Skeletal muscle tissue (tissue), 4 donors: Measurements from ENCODE around the gene RSAD1. TPM values are rescaled to one million over a fixed set of nuclear protein-coding genes. Genes with fewer than 3 reads are reported as not detected.
A peak's percentile ranks its signal among the peaks of the same experiment; 100 is the strongest.
"Not testable (repeated sequence)": the region's sequence is repeated elsewhere in the genome, so short reads cannot be mapped to it uniquely, and the experiment has no call there.

Experiments
- H3K27ac ChIP-seq: one replicate; pipeline ENCODE4 v1.7.0; 2013; ENCODE audit warnings: mild to moderate bottlenecking, low read depth, low read length, inconsistent platforms
- H3K27me3 ChIP-seq, 3 donors: one replicate each; pipeline ENCODE4 v1.7.0; 2013; ENCODE audit warnings: low read length in 3 of 3; ENCODE audit not compliant: control insufficient read depth in 3 of 3, insufficient read depth in 3 of 3
- H3K36me3 ChIP-seq, 3 donors: one replicate each; pipeline ENCODE4 v1.7.0; 2013; ENCODE audit warnings: low read length in 3 of 3; ENCODE audit not compliant: control insufficient read depth in 3 of 3, insufficient read depth in 3 of 3
- H3K4me1 ChIP-seq, 3 donors: one replicate each; pipeline ENCODE4 v1.7.0; 2013; ENCODE audit warnings: low read length in 3 of 3, mild to moderate bottlenecking in 3 of 3; ENCODE audit not compliant: control insufficient read depth in 3 of 3, insufficient read depth in 3 of 3
- H3K4me3 ChIP-seq, 3 donors: one replicate each; pipeline ENCODE4 v1.7.0; 2013; ENCODE audit warnings: low read length in 3 of 3
- H3K9ac ChIP-seq, 3 donors: one replicate each; pipeline ENCODE4 v1.7.0; 2013; ENCODE audit warnings: low read length in 3 of 3, mild to moderate bottlenecking in 3 of 3, moderate library complexity in 2 of 3, low read depth in 1 of 3
- H3K9me3 ChIP-seq, 3 donors: one replicate each; pipeline ENCODE4 v1.7.0; 2013; ENCODE audit warnings: low read length in 3 of 3; ENCODE audit not compliant: control insufficient read depth in 3 of 3
- total RNA-seq: library from RNA; depleted of rRNA; stranded (reverse); fragments of >200 nt; gene quantifications from one replicate; pipeline ENCODE4 v1.2.3, GENCODE V29; 2014
- donor health status: Osteomylitis.

RSAD1 gene
- total RNA-seq, 1 donor from 2014 or later: 12.0 TPM

DNA sequence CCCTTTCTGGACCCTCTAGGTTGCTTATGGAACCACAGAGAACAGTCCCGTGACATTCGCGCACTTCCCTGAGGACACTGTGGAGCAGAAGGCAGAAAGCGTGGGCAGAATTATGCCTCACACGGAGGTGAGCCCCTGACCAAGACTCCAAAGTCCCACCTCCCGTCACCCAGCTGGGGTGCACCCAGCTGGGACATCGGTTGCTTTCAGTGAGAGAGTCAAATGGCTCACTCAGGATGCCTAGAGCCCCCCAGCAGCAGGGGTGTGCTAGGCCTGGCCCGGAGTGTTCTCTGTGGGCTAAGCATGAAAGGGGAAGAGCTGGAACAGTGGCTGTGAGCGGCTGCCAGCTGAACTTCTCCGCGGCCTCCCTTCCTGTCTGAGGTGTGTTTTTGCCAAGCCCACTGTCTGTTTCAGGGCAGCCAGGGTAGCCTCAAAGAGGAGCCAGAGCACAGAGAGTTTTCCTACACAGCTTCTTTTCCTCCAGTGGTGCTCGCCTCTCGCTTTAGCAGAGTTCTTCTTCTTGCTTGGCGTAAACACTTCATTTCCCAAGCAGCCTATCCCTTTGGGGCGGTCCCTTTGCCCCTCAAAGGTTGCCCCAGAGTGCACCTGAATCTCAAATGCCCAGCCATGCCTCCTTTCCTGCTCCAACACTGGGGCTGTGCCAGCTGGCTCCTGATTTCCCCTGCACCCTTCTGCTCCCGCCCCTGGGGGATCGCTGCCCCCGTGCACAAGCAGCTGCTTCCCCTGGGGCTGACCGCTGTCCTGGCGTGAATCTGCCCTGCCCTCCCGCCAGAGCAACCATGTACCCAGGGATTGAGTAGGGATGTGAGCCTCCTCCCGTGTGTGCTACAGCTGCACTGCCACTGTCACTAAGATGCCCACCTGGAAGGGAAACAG, 7.4 kb upstream of the RSAD1 start:
- peak overlapping the region; percentile 47 for H3K27ac ChIP-seq
- H3K9me3 ChIP-seq: no peaks in the 10 kb centered on the region
- peak overlapping the region; percentile 27 to 69 (median 51) for H3K9ac ChIP-seq
- peaks cover 5 to 10% (median 7%) of the 10 kb centered on the region in 3 donors for H3K36me3 ChIP-seq
- H3K4me3 ChIP-seq: peak overlapping the region in 2 of 3 donors; percentile 14 to 45
- H3K27me3 ChIP-seq: peaks cover 0 to 9% (median 5%) of the 10 kb centered on the region in 3 donors
- peaks cover 47 to 65% (median 48%) of the 10 kb centered on the region in 3 donors for H3K4me1 ChIP-seq

- H3K9ac ChIP-seq: peak overlapping the region in 1 of 3 donors; percentile 69
- peak overlapping the region; percentile 47 for H3K27ac ChIP-seq
- H3K9me3 ChIP-seq: no peaks in the 10 kb centered on the region
- H3K4me1 ChIP-seq: peaks cover 45 to 56% (median 47%) of the 10 kb centered on the region in 3 donors
- H3K27me3 ChIP-seq: peaks cover 0 to 11% (median 9%) of the 10 kb centered on the region in 3 donors
- H3K4me3 ChIP-seq: peak overlapping the region in 1 of 3 donors; percentile 17
- peaks cover 5 to 10% (median 7%) of the 10 kb centered on the region in 3 donors for H3K36me3 ChIP-seq
Observed at GRCh38 chr17:50472286-50472685, 6.4 kb upstream of the RSAD1 start.

GRCh38 chr17:50472761-50473161, 5.9 kb upstream of the RSAD1 start:
- H3K9me3 ChIP-seq, H3K4me3 ChIP-seq, H3K9ac ChIP-seq, H3K36me3 ChIP-seq, H3K27ac ChIP-seq: not testable (repeated sequence)
- H3K4me1 ChIP-seq: peaks cover 47 to 54% (median 47%) of the 10 kb centered on the region in 3 donors
- H3K27me3 ChIP-seq: peaks cover 0 to 11% (median 9%) of the 10 kb centered on the region in 3 donors

DNA sequence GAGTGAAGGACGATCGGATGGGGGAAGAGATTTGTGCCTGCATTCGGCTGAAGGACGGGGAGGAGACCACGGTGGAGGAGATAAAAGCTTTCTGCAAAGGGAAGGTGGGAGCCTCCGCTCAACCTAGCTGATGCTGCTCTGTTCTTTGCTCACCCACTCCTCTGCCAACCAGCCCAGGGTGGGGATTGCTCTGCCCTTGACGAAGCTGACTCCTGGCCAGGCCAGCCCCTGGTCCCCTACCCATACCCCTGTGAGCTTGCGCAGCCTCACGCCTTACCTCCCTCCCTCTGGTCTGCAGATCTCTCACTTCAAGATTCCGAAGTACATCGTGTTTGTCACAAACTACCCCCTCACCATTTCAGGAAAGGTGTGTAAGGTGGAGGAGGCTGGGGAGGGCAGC, 4.8 kb upstream of the RSAD1 start:
- Histone ChIP-seq H3K36me3 (peaks cover 5 to 10% (median 7%) of the 10 kb centered on the region in 3 donors), H3K4me1 (peaks cover 44 to 50% (median 44%) of the 10 kb centered on the region in 3 donors)

DNA sequence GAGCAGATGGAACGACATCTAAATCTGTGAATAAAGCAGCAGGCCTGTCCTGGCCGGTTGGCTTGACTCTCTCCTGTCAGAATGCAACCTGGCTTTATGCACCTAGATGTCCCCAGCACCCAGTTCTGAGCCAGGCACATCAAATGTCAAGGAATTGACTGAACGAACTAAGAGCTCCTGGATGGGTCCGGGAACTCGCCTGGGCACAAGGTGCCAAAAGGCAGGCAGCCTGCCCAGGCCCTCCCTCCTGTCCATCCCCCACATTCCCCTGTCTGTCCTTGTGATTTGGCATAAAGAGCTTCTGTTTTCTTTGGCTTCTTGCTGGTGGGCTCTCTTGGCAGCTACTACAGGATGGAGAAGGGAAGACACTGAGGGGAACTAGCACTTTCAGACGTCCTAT, 4.1 kb upstream of the RSAD1 start:
- peaks cover 39 to 46% (median 44%) of the 10 kb centered on the region in 3 donors for H3K4me1 ChIP-seq

More for the DNA sequence above, 4.8 kb upstream of the RSAD1 start:
- Histone ChIP-seq H3K27me3 (peaks cover 0 to 6% (median 0%) of the 10 kb centered on the region in 3 donors), H3K27ac (no peak overlapping the region), H3K9me3 (no peaks in the 10 kb centered on the region), H3K9ac (peak overlapping the region in 1 of 3 donors; percentile 8), H3K4me3 (no peak overlapping the region)

DNA sequence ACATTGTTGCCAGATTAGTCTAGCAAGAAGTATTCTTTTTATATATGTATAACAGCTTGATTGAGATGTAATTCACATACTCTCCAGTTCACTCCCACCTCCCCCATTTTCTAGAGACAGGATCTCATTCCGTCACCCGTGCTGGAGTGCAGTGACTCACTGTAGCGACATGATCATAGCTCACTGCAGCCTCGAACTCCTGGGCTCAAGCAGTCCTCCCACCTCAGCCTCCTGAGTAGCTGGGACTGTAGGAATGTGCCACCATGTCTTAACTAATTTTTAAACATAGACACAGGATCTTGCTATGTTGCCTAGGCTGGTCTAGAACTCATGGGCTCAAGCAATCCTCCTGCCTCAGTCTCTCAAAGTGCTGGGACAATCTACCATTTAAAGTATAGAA, 3.3 kb upstream of the RSAD1 start:
- Histone ChIP-seq H3K9ac (no peak overlapping the region), H3K27me3 (peaks cover 0 to 6% (median 0%) of the 10 kb centered on the region in 3 donors), H3K4me3 (no peak overlapping the region), H3K9me3 (no peaks in the 10 kb centered on the region), H3K27ac (no peak overlapping the region), H3K4me1 (peaks cover 37 to 46% (median 43%) of the 10 kb centered on the region in 3 donors), H3K36me3 (peaks cover 7 to 14% (median 10%) of the 10 kb centered on the region in 3 donors)

More for the DNA sequence above, 4.1 kb upstream of the RSAD1 start:
- H3K9me3 ChIP-seq: no peaks in the 10 kb centered on the region
- no peak overlapping the region for H3K4me3 ChIP-seq
- H3K27me3 ChIP-seq: peaks cover 0 to 6% (median 0%) of the 10 kb centered on the region in 3 donors
- peaks cover 5 to 10% (median 7%) of the 10 kb centered on the region in 3 donors for H3K36me3 ChIP-seq
- H3K9ac ChIP-seq: no peak overlapping the region
- H3K27ac ChIP-seq: no peak overlapping the region

DNA sequence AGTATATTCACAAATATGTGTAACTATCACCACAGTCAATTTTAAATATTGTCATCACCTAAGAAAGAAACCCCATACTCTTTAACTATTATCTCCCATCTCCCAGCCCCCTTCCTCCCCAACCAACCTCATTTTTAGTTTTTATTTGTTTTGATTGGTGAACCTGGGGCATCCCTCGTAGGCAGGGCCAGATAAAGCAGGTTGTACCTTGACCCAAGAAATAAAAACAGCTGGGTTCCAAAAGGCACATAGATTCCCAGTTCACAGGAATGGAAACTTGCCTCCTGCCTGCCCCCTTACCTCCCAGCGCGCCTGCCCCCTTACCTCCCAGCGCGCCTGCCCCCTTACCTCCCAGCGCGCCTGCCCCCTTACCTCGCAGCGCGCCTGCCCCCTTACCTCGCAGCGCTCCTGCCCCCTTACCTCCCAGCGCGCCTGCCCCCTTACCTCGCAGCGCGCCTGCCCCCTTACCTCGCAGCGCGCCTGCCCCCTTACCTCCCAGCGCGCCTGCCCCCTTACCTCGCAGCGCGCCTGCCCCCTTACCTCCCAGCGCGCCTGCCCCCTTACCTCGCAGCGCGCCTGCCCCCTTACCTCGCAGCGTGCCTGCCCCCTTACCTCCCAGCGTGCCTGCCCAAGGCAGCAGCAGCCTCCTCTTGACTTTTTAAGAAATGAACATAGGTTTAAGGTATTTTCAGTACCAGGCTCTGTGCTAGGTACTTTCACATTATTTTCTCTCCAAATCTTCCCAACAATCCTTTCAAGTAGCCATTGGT, 2.7 kb upstream of the RSAD1 start:
- not testable (repeated sequence) for H3K4me3 ChIP-seq, H3K9me3 ChIP-seq, H3K27ac ChIP-seq, H3K27me3 ChIP-seq
- Histone ChIP-seq H3K4me1 (peaks cover 32 to 42% (median 38%) of the 10 kb centered on the region in 3 donors), H3K36me3 (peaks cover 7 to 16% (median 10%) of the 10 kb centered on the region in 3 donors), H3K9ac (peak overlapping the region in 1 of 3 donors; percentile 5)

DNA sequence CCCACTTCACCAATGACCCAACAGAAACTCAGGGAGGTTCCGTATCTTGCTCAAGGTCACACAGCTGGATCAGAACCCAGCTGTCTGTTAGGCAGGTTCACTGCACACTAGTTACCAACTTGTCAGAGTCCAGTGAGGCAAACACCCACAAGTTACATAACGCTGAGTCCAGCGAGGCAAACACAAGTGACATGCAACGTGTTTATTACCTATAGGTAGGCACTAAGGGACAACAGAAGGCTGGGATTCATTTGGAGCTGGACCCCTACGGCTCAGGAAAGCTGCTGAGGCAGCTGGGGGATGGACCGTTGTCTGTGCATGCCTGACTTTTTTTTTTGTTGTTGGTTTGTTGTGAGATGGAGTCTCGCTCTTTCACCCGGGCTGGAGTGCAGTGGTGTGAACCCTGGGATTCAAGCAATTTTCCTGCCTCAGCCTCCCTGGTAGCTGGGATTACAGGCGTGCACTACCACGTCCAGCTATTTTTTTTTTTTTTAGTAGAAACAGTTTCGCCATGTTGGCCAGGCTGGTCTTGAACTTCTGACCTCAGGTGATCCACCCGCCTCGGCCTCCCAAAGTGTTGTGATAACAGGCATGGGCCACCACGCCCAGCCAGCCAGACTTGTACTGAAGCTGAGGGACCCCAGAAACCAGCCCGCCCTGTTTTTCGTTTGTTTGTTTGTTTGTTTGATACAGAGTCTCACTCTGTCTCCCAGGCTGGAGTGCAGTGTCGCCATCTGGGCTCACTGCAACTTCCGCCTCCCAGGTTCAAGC, 1.9 kb upstream of the RSAD1 start:
- H3K27ac ChIP-seq: no peak overlapping the region
- H3K27me3 ChIP-seq: peaks cover 0 to 6% (median 0%) of the 10 kb centered on the region in 3 donors
- no peak overlapping the region for H3K4me3 ChIP-seq
- H3K36me3 ChIP-seq: peaks cover 8 to 16% (median 16%) of the 10 kb centered on the region in 3 donors
- H3K9ac ChIP-seq: peak overlapping the region in 1 of 3 donors; percentile 5
- peaks cover 28 to 35% (median 30%) of the 10 kb centered on the region in 3 donors for H3K4me1 ChIP-seq
- H3K9me3 ChIP-seq: no peaks in the 10 kb centered on the region

DNA sequence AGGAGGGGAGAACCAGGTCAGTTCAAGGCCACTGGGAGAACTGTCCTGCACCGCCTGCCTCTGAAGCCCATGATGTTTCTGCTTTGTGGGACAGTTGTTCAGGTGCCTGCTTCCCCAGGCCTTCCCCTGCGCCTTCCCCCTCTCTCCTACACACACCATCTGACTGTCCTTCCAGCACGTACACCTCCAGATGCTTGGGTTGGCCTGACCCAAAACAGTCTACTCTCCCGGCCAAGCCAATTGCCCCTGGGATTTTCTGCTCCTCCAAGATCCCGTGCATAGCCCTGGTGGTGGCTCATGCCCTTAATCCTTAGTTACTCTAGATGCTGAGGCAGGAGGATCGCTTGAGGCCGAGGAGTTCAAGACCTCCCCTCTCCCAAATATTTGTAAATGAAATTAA, 684 bp upstream of the RSAD1 start:
- Histone ChIP-seq H3K27me3 (peaks cover 0 to 6% (median 0%) of the 10 kb centered on the region in 3 donors), H3K9me3 (no peaks in the 10 kb centered on the region), H3K4me3 (peak overlapping the region; percentile 81 to 91 (median 89)), H3K36me3 (peaks cover 12 to 22% (median 16%) of the 10 kb centered on the region in 3 donors), H3K9ac (peak overlapping the region; percentile 86 to 94 (median 92)), H3K27ac (peak overlapping the region; percentile 91), H3K4me1 (peaks cover 24 to 35% (median 29%) of the 10 kb centered on the region in 3 donors)
